ENCODE data around the gene SNCAIP.

GRCh38 chr5:122463221-122463620, 151.2 kb downstream of the SNCAIP start:
- TF ChIP-seq POLR2A (IDR thresholded peaks at IDR 0.05; ENCODE audit: low read depth, low read length) (no peak), POLR2AphosphoS5 (IDR thresholded peaks at IDR 0.05; ENCODE audit: low read depth, low read length) (no peak)
